HG03469 (cell line): ENCODE results near the gene TMEM209.
"Not testable (repeated sequence)": the region's sequence is repeated elsewhere in the genome, so short reads cannot be mapped to it uniquely, and the experiment has no call there.

Experiments
- ATAC-seq: cut with Tn5 transposase; IDR thresholded peaks from one replicate; pipeline ENCODE4 v1.9.1; 2021; ENCODE audit warnings: mild to moderate bottlenecking, moderate library complexity, moderate number of reproducible peaks; ENCODE audit not compliant: unreplicated experiment

Gene TMEM209

GRCh38 chr7:130218806-130219620, 13.8 kb upstream of the TMEM209 start:
- ATAC-seq = no peak

GRCh38 chr7:130216750-130217149, 11.5 kb upstream of the TMEM209 start:
- ATAC-seq = no peak

GRCh38 chr7:130216025-130216424, 10.8 kb upstream of the TMEM209 start:
- ATAC-seq = no peak

DNA sequence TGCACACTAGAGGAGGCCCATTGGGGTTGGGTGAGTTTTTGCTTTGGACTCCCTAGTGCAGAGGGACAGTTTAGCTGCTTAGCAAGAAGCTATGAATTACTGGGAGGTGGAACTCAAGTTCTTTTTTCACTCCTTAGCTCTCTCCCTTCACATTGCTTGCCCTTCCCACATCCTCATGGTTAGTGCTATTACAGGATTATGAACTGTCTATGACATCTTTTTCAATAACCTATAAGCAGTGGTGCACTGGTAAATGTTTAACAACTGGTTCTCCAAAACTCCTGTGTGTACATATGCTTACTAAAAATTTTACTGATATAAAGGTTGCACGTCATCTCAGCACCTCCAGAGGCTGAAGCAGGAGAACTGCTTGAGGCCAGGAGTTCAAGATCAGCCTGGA, 8.6 kb upstream of the TMEM209 start:
- ATAC-seq = no peak

DNA sequence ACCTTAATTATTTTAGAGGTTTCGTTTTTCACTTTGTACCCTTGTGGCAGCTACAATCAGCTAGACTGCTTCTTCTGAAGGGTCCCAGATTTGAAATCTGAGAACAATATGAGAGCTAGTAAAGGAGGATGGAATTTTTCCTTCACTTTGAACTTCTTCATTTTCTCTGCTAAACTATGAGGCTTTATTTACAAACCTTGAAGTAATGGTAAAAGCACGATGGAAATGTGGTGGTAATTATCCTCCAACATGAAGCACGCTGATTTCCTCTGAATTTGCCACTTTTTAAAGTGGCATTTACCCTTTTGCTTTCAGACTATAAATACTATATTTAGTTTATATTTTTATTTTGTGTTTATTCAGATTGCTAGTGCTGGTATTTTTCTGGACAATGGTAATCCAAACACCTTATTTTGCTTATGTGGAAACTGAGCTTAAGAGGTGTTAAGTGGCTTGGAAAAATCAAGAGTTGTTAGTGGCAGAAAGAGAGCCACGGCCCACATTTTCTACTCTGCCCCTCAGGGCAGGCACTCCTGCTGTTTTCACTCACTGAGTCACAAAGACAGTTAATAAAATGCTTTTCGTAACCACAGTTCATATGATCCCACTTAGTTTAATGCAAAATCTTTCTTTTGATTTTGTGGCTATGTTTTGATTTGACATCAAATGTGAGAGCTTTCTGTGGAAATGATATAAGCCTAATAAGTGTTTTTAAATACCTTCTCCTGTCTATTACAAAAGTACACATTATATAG, 5.2 kb upstream of the TMEM209 start:
- ATAC-seq = no peak

DNA sequence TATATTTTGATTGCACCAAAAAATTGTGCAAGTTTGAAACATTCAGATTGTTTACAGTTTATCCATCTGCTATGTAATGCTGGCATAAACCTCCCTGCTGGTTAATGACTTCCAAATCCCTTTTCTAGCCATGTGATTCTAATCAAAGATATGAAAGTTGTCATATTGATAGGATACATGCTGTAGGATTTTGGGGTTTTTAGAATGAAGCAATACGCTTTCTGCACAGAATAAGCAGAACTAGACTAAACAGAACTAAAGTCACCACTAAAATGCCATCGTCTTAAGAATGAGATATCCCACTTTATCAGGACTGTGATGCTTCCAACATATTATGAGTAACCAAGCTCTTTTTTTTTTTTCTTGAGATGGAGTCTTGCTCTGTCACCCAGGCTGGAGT, 3.3 kb upstream of the TMEM209 start:
- no peak for ATAC-seq

DNA sequence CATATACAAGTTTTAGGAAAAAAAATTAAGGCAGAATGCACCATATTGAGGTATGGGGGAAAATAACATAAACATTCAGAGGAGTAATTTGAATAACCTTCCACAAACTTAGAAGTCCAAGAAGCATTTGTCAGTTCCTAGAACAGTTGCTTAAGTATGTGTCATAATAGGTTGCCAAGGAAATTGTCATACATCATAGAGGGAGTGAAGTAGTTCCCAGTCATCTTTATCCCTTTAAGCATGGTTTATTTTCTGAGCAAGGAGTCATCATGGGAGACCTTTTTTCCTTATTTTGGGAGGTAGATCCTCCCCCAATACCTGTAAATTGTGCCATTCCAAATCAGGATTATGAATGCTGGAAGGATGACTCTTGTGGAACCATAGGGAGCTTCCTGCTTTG, 2.4 kb upstream of the TMEM209 start, which contains the start of gene SSMEM1:
Gene SSMEM1 (plus strand): TSS at position 219 of the 400 bp plus-strand sequence. CDS start 51 bp downstream, at position 270.
- ATAC-seq = no peak

DNA sequence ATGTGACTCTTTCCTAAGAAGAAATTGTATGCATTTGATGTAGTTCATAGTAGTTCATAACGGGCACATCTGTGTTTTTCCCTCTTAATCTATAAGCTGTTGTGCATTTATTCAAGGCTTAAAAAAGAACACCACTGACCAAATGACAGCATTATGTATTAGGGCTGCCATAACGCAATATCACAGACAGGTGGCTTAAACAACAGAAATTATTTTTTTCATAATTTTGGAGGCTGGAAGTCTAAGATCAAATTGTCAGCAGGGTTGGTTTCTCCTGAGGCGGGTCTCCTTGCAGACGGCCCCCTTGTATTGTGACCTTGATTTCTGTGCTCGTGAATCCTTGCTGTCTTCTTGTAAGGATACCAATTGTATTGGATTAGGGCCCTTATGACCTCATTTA, 1.8 kb upstream of the TMEM209 start:
- ATAC-seq = no peak

GRCh38 chr7:130201796-130202195, 3.4 kb downstream of the TMEM209 start:
- no peak for ATAC-seq

- ATAC-seq = no peak
These were observed 8.1 kb downstream of the TMEM209 start for GRCh38 chr7:130197094-130197493.

- no peak for ATAC-seq
These were observed 8.7 kb downstream of the TMEM209 start for GRCh38 chr7:130196476-130196875.

DNA sequence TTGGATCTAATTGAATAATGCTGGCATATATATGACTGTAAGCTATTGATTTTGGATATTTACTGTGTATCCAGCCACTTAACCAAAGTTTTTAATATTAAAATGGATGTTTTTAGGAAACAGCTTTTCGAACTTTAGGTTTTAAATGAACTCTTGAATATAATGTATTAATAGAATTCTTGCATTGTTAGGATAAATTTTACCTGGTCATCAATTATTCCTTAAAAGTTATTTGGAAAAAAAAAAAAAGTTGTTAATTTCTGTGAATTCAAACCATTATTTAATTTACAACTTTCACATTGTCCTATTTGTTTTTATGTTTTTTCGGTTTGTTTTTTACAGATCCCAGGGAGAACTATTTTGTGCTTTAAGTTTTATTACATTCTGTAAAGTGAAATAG, 9.8 kb downstream of the TMEM209 start:
- no peak for ATAC-seq

DNA sequence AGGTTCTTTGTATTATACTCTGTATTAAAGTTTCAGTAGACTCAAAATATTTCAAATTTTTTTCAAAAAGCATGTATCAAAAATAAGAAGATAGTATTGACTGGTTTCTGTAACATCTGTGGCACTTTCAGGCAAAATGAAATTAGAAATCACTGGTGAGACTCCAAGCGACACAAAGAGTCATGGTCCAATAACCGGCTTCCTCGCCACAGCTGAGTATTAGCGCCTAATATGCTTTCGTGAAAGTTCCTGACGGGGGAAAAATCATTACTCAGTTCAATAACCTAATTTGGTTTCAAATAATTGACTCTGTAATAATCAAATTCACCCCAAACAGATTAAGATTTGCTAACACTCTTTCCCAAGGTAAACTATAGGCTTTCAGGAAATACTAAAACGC, 13.4 kb downstream of the TMEM209 start:
- no peak for ATAC-seq

GRCh38 chr7:130189343-130189742, 15.9 kb downstream of the TMEM209 start:
- no peak for ATAC-seq

GRCh38 chr7:130187360-130187759, 17.8 kb downstream of the TMEM209 start:
- ATAC-seq = no peak

DNA sequence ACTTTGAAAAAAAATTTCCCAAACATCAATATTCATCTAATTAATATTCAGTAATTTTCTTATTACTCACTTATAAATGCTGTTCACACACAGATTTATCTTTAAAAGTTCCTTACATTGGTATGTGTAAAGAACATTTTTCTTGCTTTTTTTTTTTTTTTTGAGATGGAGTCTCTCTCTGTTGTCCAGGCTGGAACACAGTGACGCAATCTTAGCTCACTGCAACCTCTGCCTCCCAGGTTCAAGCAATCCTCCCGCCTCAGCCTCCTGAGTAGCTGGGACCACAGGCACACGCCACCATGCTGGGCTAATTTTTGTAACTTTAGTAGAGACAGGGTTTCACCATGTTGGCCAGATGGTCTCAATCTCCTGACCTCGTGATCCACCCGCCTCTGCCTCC, 20.9 kb downstream of the TMEM209 start:
- not testable (repeated sequence) for ATAC-seq

GRCh38 chr7:130182990-130183389, 22.2 kb downstream of the TMEM209 start:
- peak; percentile 78 for ATAC-seq

DNA sequence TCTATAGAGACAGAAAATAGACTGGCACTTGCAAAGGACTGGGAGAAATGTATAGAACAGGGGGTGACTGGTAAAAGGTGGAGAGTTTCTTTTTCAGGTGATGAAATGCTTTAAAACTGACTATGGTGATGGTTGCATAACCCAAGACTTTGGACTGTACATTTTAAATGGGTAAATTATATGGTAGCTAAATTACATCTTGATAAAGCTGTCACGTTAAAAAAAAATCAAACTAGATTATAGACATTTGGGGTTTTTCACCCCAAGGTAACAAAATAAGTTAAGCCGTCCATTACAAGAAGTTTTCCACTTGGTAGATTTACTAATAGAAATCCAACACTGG, 24.0 kb downstream of the TMEM209 start:
- no peak for ATAC-seq

DNA sequence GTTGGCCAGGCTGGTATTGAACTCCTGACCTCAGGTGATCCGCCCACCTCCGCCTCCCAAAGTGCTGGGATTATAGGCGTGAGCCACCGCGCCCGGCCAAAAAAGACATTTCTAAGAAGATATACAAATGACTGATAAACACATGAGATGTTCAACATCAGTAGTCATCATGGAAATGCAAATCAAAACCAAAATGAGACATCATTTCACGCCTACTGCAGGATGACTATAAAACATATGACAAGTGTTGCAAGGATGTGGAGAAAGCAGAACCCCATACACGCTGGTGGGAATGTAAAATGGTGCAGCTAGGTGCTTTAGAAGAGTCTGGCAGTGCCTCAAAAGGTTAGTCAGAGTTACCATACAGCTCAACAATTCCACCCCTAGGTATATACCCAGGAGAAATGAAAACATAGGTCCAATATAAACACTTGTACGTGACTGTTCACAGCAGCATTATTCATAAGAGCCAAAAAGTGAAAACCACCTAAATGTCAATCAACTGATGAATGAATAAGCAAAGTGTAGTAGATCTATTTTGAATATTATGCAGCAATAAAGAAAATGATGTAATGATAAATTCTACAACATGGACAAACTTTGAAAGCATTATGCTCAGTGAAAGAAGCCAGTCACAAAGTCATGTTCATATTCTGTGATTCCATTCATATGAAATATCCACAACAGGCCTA, 24.5 kb downstream of the TMEM209 start:
- ATAC-seq = no peak

- ATAC-seq = no peak
These were observed 25.6 kb downstream of the TMEM209 start for GRCh38 chr7:130179631-130180030.

- ATAC-seq = no peak
These were observed 27.0 kb downstream of the TMEM209 start for GRCh38 chr7:130178251-130178650.
